Hepatocyte (in vitro differentiated cells): ENCODE measurements around the gene SMCR8.

ENCODE experiments used
- CTCF ChIP-seq: fragments of 200-600 bp; sonication (generic); IDR thresholded peaks from 2 replicates; pipeline ENCODE4 v1.5.1; 2016; ENCODE audit warnings: antibody characterized with exemption, mild to moderate bottlenecking; ENCODE audit not compliant: poor library complexity
- EZH2 ChIP-seq: fragments of 200-600 bp; sonication (generic); IDR thresholded peaks from 2 replicates; pipeline ENCODE4 v1.6.1; 2016; ENCODE audit warnings: antibody characterized with exemption, mild to moderate bottlenecking, borderline replicate concordance
- EZH2phosphoT487 ChIP-seq: fragments of 200-600 bp; sonication (generic); IDR thresholded peaks from one replicate; pipeline ENCODE4 v1.6.1; 2018; ENCODE audit warnings: antibody characterized with exemption, mild to moderate bottlenecking, low read depth, moderate library complexity; ENCODE audit not compliant: unreplicated experiment, severe bottlenecking

- TF ChIP-seq CTCF (peak; percentile 63), EZH2phosphoT487 (no peak), EZH2 (no peak)
Observed at GRCh38 chr17:18319604-18320256, 4.6 kb downstream of the SMCR8 start.
